Measurements from ENCODE around the gene TSSK1B.

The TSSK1B gene

DNA sequence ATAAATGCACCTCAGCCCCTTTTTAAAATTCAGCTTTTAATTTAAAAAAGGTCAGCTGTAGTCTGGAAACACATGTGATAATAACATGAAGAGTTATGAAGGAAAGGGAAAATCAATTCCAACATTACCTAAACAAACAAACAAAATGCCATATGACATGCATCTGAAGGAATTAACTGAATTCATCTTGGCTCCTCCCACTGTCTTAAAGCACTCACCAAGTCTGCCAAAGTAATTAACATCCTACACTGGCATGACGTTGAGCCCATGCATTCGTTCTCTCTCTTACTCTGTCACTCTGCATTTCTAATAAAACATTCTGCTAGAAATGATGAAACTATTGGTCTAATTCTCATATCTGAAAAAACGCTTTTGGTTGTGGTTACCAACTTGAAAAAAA lies 37.7 kb downstream of the TSSK1B start:
- no peak overlapping the region for H3K27ac ChIP-seq
- TF ChIP-seq ZFX (IDR thresholded peaks at IDR 0.05; ENCODE audit: borderline replicate concordance): no peak
- TF ChIP-seq, protein P1, sequence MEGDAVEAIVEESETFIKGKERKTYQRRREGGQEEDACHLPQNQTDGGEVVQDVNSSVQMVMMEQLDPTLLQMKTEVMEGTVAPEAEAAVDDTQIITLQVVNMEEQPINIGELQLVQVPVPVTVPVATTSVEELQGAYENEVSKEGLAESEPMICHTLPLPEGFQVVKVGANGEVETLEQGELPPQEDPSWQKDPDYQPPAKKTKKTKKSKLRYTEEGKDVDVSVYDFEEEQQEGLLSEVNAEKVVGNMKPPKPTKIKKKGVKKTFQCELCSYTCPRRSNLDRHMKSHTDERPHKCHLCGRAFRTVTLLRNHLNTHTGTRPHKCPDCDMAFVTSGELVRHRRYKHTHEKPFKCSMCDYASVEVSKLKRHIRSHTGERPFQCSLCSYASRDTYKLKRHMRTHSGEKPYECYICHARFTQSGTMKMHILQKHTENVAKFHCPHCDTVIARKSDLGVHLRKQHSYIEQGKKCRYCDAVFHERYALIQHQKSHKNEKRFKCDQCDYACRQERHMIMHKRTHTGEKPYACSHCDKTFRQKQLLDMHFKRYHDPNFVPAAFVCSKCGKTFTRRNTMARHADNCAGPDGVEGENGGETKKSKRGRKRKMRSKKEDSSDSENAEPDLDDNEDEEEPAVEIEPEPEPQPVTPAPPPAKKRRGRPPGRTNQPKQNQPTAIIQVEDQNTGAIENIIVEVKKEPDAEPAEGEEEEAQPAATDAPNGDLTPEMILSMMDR (IDR thresholded peaks at IDR 0.05): no peak

DNA sequence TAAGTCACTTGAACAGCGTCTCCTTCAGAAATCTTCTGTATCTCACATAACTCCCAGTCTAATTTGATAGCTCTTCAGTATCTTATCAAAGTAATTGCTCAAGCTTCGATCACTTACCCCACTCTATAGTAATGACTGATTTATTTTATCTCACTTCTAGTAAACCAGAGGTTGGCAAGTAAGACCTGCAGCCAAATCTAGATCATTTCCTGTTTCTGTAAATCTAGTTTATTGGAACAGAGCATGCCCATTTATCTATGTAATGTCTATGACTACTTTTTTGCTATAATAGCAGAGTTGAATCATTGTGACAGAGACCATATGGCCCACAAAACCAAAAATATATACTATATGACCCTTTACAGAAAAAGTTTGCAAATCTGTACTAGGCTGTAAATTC lies 40.1 kb downstream of the TSSK1B start:
- no peak overlapping the region for H3K27ac ChIP-seq
- TF ChIP-seq ZFX (IDR thresholded peaks at IDR 0.05; ENCODE audit: borderline replicate concordance): no peak
- TF ChIP-seq, protein P1 (IDR thresholded peaks at IDR 0.05): no peak

DNA sequence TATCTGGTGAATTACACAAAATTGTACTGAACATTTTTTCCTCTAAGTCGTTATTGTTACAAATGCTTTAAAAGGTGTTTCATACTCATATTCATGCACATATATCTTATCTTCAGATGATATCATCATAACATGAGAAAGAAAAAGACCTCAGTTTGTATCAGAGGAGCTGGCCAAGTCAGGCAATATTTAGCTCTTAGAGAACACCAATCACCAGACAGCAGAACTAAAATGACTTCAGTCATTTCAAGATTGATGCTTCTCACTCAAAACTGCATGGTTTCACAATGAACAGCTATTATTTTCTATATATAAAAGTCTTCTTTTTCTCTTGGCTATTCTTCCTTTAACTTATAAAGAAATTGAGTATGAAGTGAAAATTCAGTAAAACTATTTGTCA lies 44.6 kb downstream of the TSSK1B start:
- no peak overlapping the region for H3K27ac ChIP-seq
- no peak for TF ChIP-seq ZFX (IDR thresholded peaks at IDR 0.05; ENCODE audit: borderline replicate concordance)
- TF ChIP-seq, protein P1 (IDR thresholded peaks at IDR 0.05): no peak

DNA sequence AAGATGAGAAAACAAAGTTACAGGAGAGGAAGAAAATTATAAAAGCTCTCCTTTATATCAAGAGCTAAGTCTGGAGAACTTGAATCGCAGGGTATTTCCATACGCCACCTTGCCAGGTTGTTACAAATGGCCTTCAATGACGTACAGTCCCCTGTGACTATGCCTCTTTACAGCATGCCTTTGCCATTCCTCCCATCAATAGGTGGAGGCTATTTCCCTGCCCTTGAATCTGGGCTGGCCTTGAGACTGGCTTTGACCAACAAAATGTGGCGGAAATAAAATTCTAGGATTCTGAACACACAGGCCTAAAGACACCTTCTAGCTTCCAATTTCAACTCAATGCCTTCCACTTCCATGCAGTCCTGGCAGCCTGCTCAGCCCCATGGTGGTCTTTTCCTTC lies 45.7 kb downstream of the TSSK1B start:
- TF ChIP-seq, protein P1 (IDR thresholded peaks at IDR 0.05): no peak
- TF ChIP-seq ZFX (IDR thresholded peaks at IDR 0.05; ENCODE audit: borderline replicate concordance): no peak
- no peak overlapping the region for H3K27ac ChIP-seq

DNA sequence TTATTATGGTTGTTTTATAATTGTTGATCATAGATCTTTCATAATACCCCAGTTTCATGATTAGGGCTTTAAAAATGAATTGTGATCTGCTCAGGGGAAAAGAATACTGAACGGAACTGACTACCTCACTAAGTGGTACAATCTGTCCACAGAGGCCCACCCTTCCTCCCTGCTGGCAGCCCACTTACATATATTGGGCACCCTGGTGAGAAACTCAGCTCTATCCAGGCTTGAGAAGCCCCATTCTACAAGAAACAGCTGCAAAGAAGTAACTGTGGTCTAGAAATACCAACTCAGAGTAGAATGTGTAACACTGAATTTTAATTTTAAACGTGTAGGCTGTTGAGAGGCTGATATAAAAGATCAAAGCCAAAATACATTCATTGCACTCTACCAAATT lies 46.9 kb downstream of the TSSK1B start:
- no peak for TF ChIP-seq ZFX (IDR thresholded peaks at IDR 0.05; ENCODE audit: borderline replicate concordance)
- TF ChIP-seq, protein P1 (IDR thresholded peaks at IDR 0.05): no peak
- H3K27ac ChIP-seq: no peak overlapping the region

DNA sequence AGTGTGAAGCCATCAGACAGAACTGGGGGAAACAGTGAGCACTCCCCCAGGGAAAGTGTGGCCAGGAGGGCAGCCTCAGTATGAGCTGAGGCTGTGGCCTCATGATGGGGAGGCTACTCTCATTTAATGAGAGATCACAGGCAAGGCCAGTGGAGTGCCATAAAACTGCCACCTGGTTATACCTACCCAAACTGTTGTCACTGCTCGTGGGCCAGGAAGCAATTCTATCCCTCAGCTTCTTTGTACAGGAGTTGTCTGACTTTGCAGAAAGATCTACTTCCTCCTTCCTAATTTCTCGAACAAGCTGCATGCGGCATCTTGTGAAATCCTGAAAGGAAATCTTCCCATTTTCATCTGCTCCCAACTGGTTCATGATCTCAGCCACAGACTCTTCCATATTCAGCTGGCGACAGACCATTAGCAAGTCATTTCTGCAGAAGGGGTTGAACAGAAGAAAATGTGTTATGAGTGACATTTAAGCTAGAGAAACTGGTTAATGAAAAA lies 50.0 kb downstream of the TSSK1B start:
- no peak overlapping the region for H3K27ac ChIP-seq
- TF ChIP-seq ZFX (IDR thresholded peaks at IDR 0.05; ENCODE audit: borderline replicate concordance): no peak
- TF ChIP-seq, protein P1 (IDR thresholded peaks at IDR 0.05): no peak

DNA sequence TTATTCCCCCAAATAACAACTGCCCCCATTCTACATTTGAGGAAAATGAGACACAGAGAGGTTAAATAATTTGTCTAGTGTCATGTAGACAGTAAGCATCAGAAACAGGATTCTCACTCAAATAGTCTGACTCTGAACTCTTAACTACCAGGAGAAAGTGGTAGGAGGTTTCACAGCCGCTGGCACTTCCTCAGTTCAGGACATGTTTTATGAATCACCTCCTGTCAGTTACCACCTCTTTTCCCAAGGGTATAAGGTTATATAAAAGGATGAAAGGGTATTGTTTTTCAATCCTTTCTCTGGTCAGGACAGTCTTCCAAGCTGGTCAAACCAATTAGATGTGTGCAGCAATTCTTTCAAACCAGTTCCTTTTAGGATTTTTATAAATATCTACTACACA lies 52.1 kb downstream of the TSSK1B start:
- TF ChIP-seq, protein P1 (IDR thresholded peaks at IDR 0.05): no peak
- no peak for TF ChIP-seq ZFX (IDR thresholded peaks at IDR 0.05; ENCODE audit: borderline replicate concordance)
- no peak overlapping the region for H3K27ac ChIP-seq
